HG02973 (cell line): Measurements from ENCODE around the gene CRACDL.

ENCODE experiments used
- ATAC-seq: cut with Tn5 transposase; IDR thresholded peaks from one replicate; pipeline ENCODE4 v1.9.1; 2021; ENCODE audit warnings: moderate library complexity; ENCODE audit not compliant: unreplicated experiment

The CRACDL gene

GRCh38 chr2:98927027-98927426 is 9.0 kb downstream of the CRACDL start:
- ATAC-seq: no peak

GRCh38 chr2:98926601-98927000 is 9.4 kb downstream of the CRACDL start:
- ATAC-seq: no peak

- ATAC-seq: no peak
These were observed 11.1 kb downstream of the CRACDL start for GRCh38 chr2:98924910-98925309.

- ATAC-seq: no peak
These were observed 11.8 kb downstream of the CRACDL start for GRCh38 chr2:98924038-98924830.

- no peak for ATAC-seq
These were observed 12.6 kb downstream of the CRACDL start for GRCh38 chr2:98923244-98923940.

GRCh38 chr2:98921062-98921461 is 15.0 kb downstream of the CRACDL start:
- no peak for ATAC-seq

- ATAC-seq: no peak
These were observed 19.0 kb downstream of the CRACDL start for GRCh38 chr2:98917031-98917471.

GRCh38 chr2:98915751-98916358 is 20.2 kb downstream of the CRACDL start:
- ATAC-seq: no peak

- no peak for ATAC-seq
These were observed 21.1 kb downstream of the CRACDL start for GRCh38 chr2:98914713-98915580.

- no peak for ATAC-seq
These were observed 21.9 kb downstream of the CRACDL start for GRCh38 chr2:98913916-98914712.

GRCh38 chr2:98912957-98913915 is 22.8 kb downstream of the CRACDL start:
- no peak for ATAC-seq

- no peak for ATAC-seq
These were observed 23.7 kb downstream of the CRACDL start for GRCh38 chr2:98912221-98912851.

- ATAC-seq: no peak
These were observed 24.5 kb downstream of the CRACDL start for GRCh38 chr2:98911376-98912154.

GRCh38 chr2:98911126-98911375 is 25.0 kb downstream of the CRACDL start:
- ATAC-seq: no peak

- no peak for ATAC-seq
These were observed 25.5 kb downstream of the CRACDL start for GRCh38 chr2:98910349-98911125.

- no peak for ATAC-seq
These were observed 26.5 kb downstream of the CRACDL start for GRCh38 chr2:98909317-98910211.
